Trophoblast cell (in vitro differentiated cells and primary cell): ENCODE data around the gene DELE1.
A peak's percentile ranks its signal among the peaks of the same experiment; 100 is the strongest.

ENCODE experiments used
- DNase-seq, 2 donors: peaks; one replicate each; pipeline ENCODE4 v3.0.0-alpha.2; 2016
- H2AFZ ChIP-seq: 2 replicates; pipeline ENCODE4 v1.6.1; 2013; ENCODE audit warnings: low read length, moderate library complexity, mild to moderate bottlenecking; ENCODE audit not compliant: insufficient read depth, poor library complexity
- H2AK5ac ChIP-seq: 2 replicates; pipeline ENCODE4 v1.6.1; 2013; ENCODE audit warnings: mild to moderate bottlenecking, low read length
- H2BK120ac ChIP-seq: 2 replicates; pipeline ENCODE4 v1.6.1; 2013; ENCODE audit warnings: low read length, mild to moderate bottlenecking, moderate library complexity; ENCODE audit not compliant: insufficient read depth, poor library complexity
- H2BK12ac ChIP-seq: 2 replicates; pipeline ENCODE4 v1.6.1; 2013; ENCODE audit warnings: mild to moderate bottlenecking, low read length, moderate library complexity
- H2BK5ac ChIP-seq: 2 replicates; pipeline ENCODE4 v1.6.1; 2013; ENCODE audit warnings: low read length, low read depth, moderate library complexity, mild to moderate bottlenecking; ENCODE audit not compliant: poor library complexity
- H3K14ac ChIP-seq: 2 replicates; pipeline ENCODE4 v1.6.1; 2013; ENCODE audit warnings: mild to moderate bottlenecking, low read length
- H3K18ac ChIP-seq: 2 replicates; pipeline ENCODE4 v1.6.1; 2013; ENCODE audit warnings: mild to moderate bottlenecking, low read length
- H3K23ac ChIP-seq: 2 replicates; pipeline ENCODE4 v1.6.1; 2013; ENCODE audit warnings: low read length
- H3K27ac ChIP-seq: 2 replicates; pipeline ENCODE4 v1.5.1; 2013; ENCODE audit warnings: low read depth, mild to moderate bottlenecking, inconsistent platforms, low read length, moderate library complexity
- H3K27me3 ChIP-seq: 2 replicates; pipeline ENCODE4 v1.6.1; 2013; ENCODE audit warnings: inconsistent platforms, mild to moderate bottlenecking, low read length, moderate library complexity; ENCODE audit not compliant: insufficient read depth
- H3K36me3 ChIP-seq, 2 experiments: 1 replicate in 1 of 2; 2 replicates in 1 of 2; pipeline ENCODE4 v1.6.1; 2013; ENCODE audit warnings: low read length in 2 of 2, mild to moderate bottlenecking in 2 of 2, moderate library complexity in 1 of 2; ENCODE audit not compliant: insufficient read depth in 2 of 2, control insufficient read depth in 1 of 2
- H3K4ac ChIP-seq: 2 replicates; pipeline ENCODE4 v1.6.1; 2013; ENCODE audit warnings: low read depth, mild to moderate bottlenecking, low read length, moderate library complexity
- H3K4me1 ChIP-seq, 2 experiments: 1 replicate in 1 of 2; 2 replicates in 1 of 2; pipeline ENCODE4 v1.6.1; 2013; ENCODE audit warnings: low read length in 2 of 2, mild to moderate bottlenecking in 2 of 2, moderate library complexity in 1 of 2; ENCODE audit not compliant: insufficient read depth in 2 of 2, control insufficient read depth in 1 of 2
- H3K4me2 ChIP-seq: 2 replicates; pipeline ENCODE4 v1.6.1; 2013; ENCODE audit warnings: inconsistent platforms, mild to moderate bottlenecking, low read length, moderate library complexity
- H3K4me3 ChIP-seq: 2 replicates; pipeline ENCODE4 v1.5.1; 2013; ENCODE audit warnings: mild to moderate bottlenecking, low read depth, low read length, inconsistent platforms
- H3K79me1 ChIP-seq: one replicate; pipeline ENCODE4 v1.6.1; 2013; ENCODE audit warnings: low read length
- H3K79me2 ChIP-seq: 2 replicates; pipeline ENCODE4 v1.6.1; 2013; ENCODE audit warnings: low read length, mild to moderate bottlenecking; ENCODE audit not compliant: control insufficient read depth, insufficient read depth, poor library complexity
- H3K9ac ChIP-seq: 2 replicates; pipeline ENCODE4 v1.6.1; 2013; ENCODE audit warnings: mild to moderate bottlenecking, low read length
- H3K9me3 ChIP-seq: 2 replicates; pipeline ENCODE4 v1.6.1; 2013; ENCODE audit warnings: low read depth, mild to moderate bottlenecking, control low read depth, inconsistent platforms, low read length; ENCODE audit not compliant: insufficient read depth
- H4K12ac ChIP-seq: 2 replicates; pipeline ENCODE4 v1.6.1; 2013; ENCODE audit warnings: low read depth, mild to moderate bottlenecking, low read length, moderate library complexity
- H4K8ac ChIP-seq: 2 replicates; pipeline ENCODE4 v1.6.1; 2013; ENCODE audit warnings: low read depth, mild to moderate bottlenecking, low read length, moderate library complexity
- H4K91ac ChIP-seq: one replicate; pipeline ENCODE4 v1.6.1; 2013; ENCODE audit warnings: low read depth, mild to moderate bottlenecking, low read length, moderate library complexity
- WGBS: extraction: QIAGEN DNeasy Blood & Tissue Kit; methylation state at CpG from one replicate; pipeline ENCODE4 v1.1.7; 2013; ENCODE audit warnings: missing lambda C conversion rate; ENCODE audit not compliant: insufficient read length, insufficient coverage; ENCODE audit errors: extremely low coverage; 5-methylcytosine and 5-hydroxymethylcytosine counted together

Gene DELE1

DNA sequence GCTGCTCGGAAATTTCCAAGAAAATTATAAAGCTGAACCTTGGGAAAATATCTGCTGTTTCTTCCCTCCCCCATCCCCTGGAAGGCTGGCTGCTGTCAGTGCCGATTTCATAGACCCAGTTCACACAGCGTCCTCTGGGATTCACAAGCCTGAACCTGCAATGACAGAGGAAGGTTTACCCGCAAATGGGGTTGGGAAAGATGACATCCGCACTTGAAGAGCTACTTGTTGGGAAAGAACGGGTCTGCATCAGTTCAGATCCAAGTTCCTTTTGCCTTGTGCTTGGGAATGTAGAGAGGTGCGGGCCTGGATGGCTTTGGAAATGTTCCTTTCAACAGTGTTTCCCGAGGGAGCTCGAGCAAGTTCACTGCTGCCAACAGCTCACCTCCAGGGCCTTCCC lies 20.4 kb downstream of the DELE1 start:
- Histone ChIP-seq H2BK12ac (no peak overlapping the region), H3K27ac (no peak overlapping the region), H3K23ac (no peak overlapping the region), H2AFZ (no peak overlapping the region), H3K4me2 (no peak overlapping the region), H3K9me3 (no peaks in the 10 kb centered on the region), H4K91ac (no peak overlapping the region), H3K79me1 (no peaks in the 10 kb centered on the region), H4K12ac (no peak overlapping the region), H3K9ac (no peak overlapping the region), H3K4ac (no peak overlapping the region), H3K14ac (no peak overlapping the region), H3K4me1 (no peaks in the 10 kb centered on the region), H3K36me3 (peaks cover 4 to 9% of the 10 kb centered on the region in 2 experiments), H3K4me3 (no peak overlapping the region), H2BK120ac (no peak overlapping the region), H2AK5ac (no peak overlapping the region), H4K8ac (no peak overlapping the region), H3K18ac (no peak overlapping the region), H2BK5ac (no peak overlapping the region), H3K27me3 (no peaks in the 10 kb centered on the region), H3K79me2 (no peaks in the 10 kb centered on the region)
- WGBS = no CpG with 5 or more reads among the region's 9 CpGs
- DNase-seq = no peak

DNA sequence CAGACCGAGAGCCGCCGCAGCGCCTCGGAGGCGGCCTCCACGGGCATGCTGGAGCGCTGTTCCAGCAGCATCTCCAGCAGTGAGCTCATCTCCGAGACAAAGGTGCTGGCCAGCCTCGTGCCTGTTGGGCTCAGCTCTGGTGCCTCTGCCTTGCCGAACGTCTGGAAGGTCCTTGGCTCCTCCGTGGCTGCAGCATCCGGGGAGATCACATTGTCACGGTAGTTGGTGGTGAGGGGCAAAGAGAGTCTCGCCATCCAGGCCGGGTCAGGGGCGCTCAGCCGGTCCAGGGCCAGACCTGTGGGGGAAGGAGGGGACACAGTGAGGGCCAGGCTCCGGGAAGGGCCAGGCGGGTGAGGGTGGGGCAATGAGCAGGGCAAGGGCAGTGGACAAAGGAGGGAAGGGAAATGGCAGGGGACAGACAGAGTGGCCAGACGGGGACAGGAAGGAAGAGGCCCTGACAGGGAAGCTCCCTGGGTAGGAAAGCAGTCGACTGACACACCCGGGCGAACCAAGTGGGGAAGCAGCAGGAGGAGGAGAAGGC lies 21.9 kb downstream of the DELE1 start:
- Histone ChIP-seq H3K14ac (no peak overlapping the region), H2BK120ac (no peak overlapping the region), H3K79me1 (no peaks in the 10 kb centered on the region), H3K4ac (no peak overlapping the region), H2AFZ (no peak overlapping the region), H3K79me2 (no peaks in the 10 kb centered on the region), H3K9ac (no peak overlapping the region), H2BK12ac (no peak overlapping the region), H4K91ac (no peak overlapping the region), H3K36me3 (peaks cover 0 to 2% of the 10 kb centered on the region in 2 experiments), H3K27me3 (no peaks in the 10 kb centered on the region), H3K18ac (no peak overlapping the region), H3K4me1 (no peaks in the 10 kb centered on the region), H3K27ac (no peak overlapping the region), H3K4me3 (no peak overlapping the region), H4K8ac (no peak overlapping the region), H4K12ac (no peak overlapping the region), H3K4me2 (no peak overlapping the region), H3K23ac (no peak overlapping the region), H2AK5ac (no peak overlapping the region), H3K9me3 (no peaks in the 10 kb centered on the region), H2BK5ac (no peak overlapping the region)
- DNase-seq = no peak
- no CpG with 5 or more reads among the region's 25 CpGs for whole genome bisulfite sequencing

DNA sequence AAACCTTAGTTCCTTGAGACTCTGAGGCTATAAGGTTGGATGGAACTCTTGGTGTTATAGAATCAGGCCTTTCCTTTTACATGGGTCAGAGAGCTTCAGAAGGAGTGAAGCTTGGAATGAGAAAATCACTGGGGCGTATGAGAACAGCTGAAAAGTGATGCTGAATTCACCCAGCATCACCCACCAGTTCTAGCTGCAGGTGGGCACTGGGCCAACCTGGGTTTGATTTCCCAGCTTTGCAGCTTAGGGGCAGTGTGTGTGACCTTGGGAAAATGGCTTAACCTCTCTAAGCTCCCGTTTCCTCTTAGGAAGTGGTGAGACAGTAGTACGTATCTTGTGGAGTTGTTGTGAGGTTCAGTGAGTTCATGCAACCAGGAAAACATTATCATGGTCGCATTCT lies 23.6 kb downstream of the DELE1 start:
- H3K4me1 ChIP-seq = no peaks in the 10 kb centered on the region
- H3K27ac ChIP-seq = no peak overlapping the region
- no peak overlapping the region for H2BK5ac ChIP-seq
- peak overlapping the region; percentile 38 for H3K9ac ChIP-seq
- no CpG with 5 or more reads among the region's 4 CpGs for WGBS
- H3K27me3 ChIP-seq = no peaks in the 10 kb centered on the region
- H3K18ac ChIP-seq = no peak overlapping the region
- no peaks in the 10 kb centered on the region for H3K79me2 ChIP-seq
- H3K23ac ChIP-seq = no peak overlapping the region
- H4K8ac ChIP-seq = no peak overlapping the region
- peak overlapping the region; percentile 23 for H3K4me3 ChIP-seq
- no peaks in the 10 kb centered on the region for H3K9me3 ChIP-seq
- no peak overlapping the region for H3K14ac ChIP-seq
- no peak overlapping the region for H2BK12ac ChIP-seq
- no peak overlapping the region for H2AK5ac ChIP-seq
- no peak overlapping the region for H2BK120ac ChIP-seq
- H4K12ac ChIP-seq = no peak overlapping the region
- no peak overlapping the region for H3K4ac ChIP-seq
- no peak overlapping the region for H3K4me2 ChIP-seq
- H4K91ac ChIP-seq = no peak overlapping the region
- no peak for DNase-seq
- H2AFZ ChIP-seq = no peak overlapping the region
- no peaks in the 10 kb centered on the region for H3K79me1 ChIP-seq
- H3K36me3 ChIP-seq = no peaks in the 10 kb centered on the region

DNA sequence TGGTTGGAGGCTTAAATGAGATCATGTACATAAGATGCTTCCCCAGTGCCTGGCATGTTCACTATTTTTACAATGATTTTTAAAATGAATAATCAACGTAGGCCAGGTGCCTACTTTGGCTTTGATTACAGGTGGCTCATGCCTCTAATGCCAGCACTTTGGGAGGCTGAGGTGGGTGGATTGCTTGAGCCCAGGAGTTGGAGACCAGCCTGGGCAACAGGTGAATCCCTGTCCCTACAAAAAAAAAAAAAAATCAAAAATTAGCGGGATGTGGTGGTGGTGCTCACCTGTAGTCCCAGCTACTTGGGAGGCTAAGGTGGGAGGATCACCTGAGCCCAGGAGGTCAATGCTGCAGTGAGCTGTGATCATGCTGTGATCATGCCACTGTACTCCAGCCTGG lies 25.1 kb downstream of the DELE1 start:
- Histone ChIP-seq H2BK5ac (no peak overlapping the region), H3K79me2 (no peaks in the 10 kb centered on the region), H3K4me1 (no peaks in the 10 kb centered on the region), H4K91ac (no peak overlapping the region), H2AK5ac (no peak overlapping the region), H3K4me3 (no peak overlapping the region), H3K9ac (no peak overlapping the region), H3K23ac (no peak overlapping the region), H2AFZ (no peak overlapping the region), H4K8ac (no peak overlapping the region), H3K9me3 (no peaks in the 10 kb centered on the region), H2BK12ac (no peak overlapping the region), H3K18ac (no peak overlapping the region), H3K36me3 (no peaks in the 10 kb centered on the region), H3K27ac (no peak overlapping the region), H3K4me2 (no peak overlapping the region), H3K27me3 (no peaks in the 10 kb centered on the region), H2BK120ac (no peak overlapping the region), H3K79me1 (no peaks in the 10 kb centered on the region), H3K14ac (no peak overlapping the region), H4K12ac (no peak overlapping the region), H3K4ac (no peak overlapping the region)
- no peak for DNase-seq
- whole genome bisulfite sequencing = no CpG with 5 or more reads among the region's 2 CpGs
